ENCODE data around the gene ZNF207.
A peak's percentile ranks its signal among the peaks of the same experiment; 100 is the strongest.
"Not testable (repeated sequence)": the region's sequence is repeated elsewhere in the genome, so short reads cannot be mapped to it uniquely, and the experiment has no call there.

ZNF207 gene

GRCh38 chr17:32388613-32389459 lies 38.9 kb downstream of the ZNF207 start:
- Histone ChIP-seq H3K27me3 (replicated peaks; ENCODE audit: control insufficient read depth, insufficient read depth, low read length) (no peaks in the 10 kb centered on the region), H3K9me3 (ENCODE audit: control insufficient read depth, low read length) (no peaks in the 10 kb centered on the region), H3K36me3 (ENCODE audit: control insufficient read depth, insufficient read depth, low read length, severe bottlenecking) (peaks cover 38% of the 10 kb centered on the region), H3K9ac (ENCODE audit: low read length) (no peak overlapping the region), H3K4me3 (ENCODE audit: low read length) (no peak overlapping the region), H3K4me1 (ENCODE audit: control insufficient read depth, insufficient read depth, low read length) (peaks cover 13% of the 10 kb centered on the region)
- DNase-seq (ENCODE audit: low read depth): peak; percentile 4

GRCh38 chr17:32393904-32394303 lies 43.9 kb downstream of the ZNF207 start:
- Histone ChIP-seq H3K9ac (ENCODE audit: low read length) (no peak overlapping the region), H3K36me3 (ENCODE audit: control insufficient read depth, insufficient read depth, low read length, severe bottlenecking) (peaks cover 14% of the 10 kb centered on the region), H3K27me3 (replicated peaks; ENCODE audit: control insufficient read depth, insufficient read depth, low read length) (no peaks in the 10 kb centered on the region)

GRCh38 chr17:32396343-32396742 lies 46.4 kb downstream of the ZNF207 start:
- Histone ChIP-seq H3K27me3 (replicated peaks; ENCODE audit: control insufficient read depth, insufficient read depth, low read length) (no peaks in the 10 kb centered on the region), H3K4me1 (ENCODE audit: control insufficient read depth, insufficient read depth, low read length) (peaks cover 4% of the 10 kb centered on the region), H3K9ac (ENCODE audit: low read length) (no peak overlapping the region), H3K9me3 (ENCODE audit: control insufficient read depth, low read length) (no peaks in the 10 kb centered on the region), H3K36me3 (ENCODE audit: control insufficient read depth, insufficient read depth, low read length, severe bottlenecking) (peaks cover 6% of the 10 kb centered on the region), H3K4me3 (ENCODE audit: low read length) (no peak overlapping the region)
- no peak for DNase-seq (ENCODE audit: low read depth)

More at GRCh38 chr17:32393904-32394303, 43.9 kb downstream of the ZNF207 start:
- Histone ChIP-seq H3K9me3 (ENCODE audit: control insufficient read depth, low read length) (no peaks in the 10 kb centered on the region), H3K4me1 (ENCODE audit: control insufficient read depth, insufficient read depth, low read length) (peaks cover 4% of the 10 kb centered on the region), H3K4me3 (ENCODE audit: low read length) (no peak overlapping the region)
- no peak for DNase-seq (ENCODE audit: low read depth)

GRCh38 chr17:32398946-32399345 lies 49.0 kb downstream of the ZNF207 start:
- Histone ChIP-seq H3K4me3 (ENCODE audit: low read length) (no peak overlapping the region), H3K27me3 (replicated peaks; ENCODE audit: control insufficient read depth, insufficient read depth, low read length) (no peaks in the 10 kb centered on the region), H3K36me3 (ENCODE audit: control insufficient read depth, insufficient read depth, low read length, severe bottlenecking) (peaks cover 5% of the 10 kb centered on the region), H3K9ac (ENCODE audit: low read length) (no peak overlapping the region), H3K9me3 (ENCODE audit: control insufficient read depth, low read length) (no peaks in the 10 kb centered on the region), H3K4me1 (ENCODE audit: control insufficient read depth, insufficient read depth, low read length) (peaks cover 4% of the 10 kb centered on the region)
- DNase-seq (ENCODE audit: low read depth): no peak

GRCh38 chr17:32410085-32410484 lies 60.1 kb downstream of the ZNF207 start:
- not testable (repeated sequence) for H3K9me3 ChIP-seq (ENCODE audit: control insufficient read depth, low read length); DNase-seq (ENCODE audit: low read depth); H3K9ac ChIP-seq (ENCODE audit: low read length); H3K4me1 ChIP-seq (ENCODE audit: control insufficient read depth, insufficient read depth, low read length); H3K27me3 ChIP-seq (replicated peaks; ENCODE audit: control insufficient read depth, insufficient read depth, low read length); H3K4me3 ChIP-seq (ENCODE audit: low read length)
- peaks cover 26% of the 10 kb centered on the region for H3K36me3 ChIP-seq (ENCODE audit: control insufficient read depth, insufficient read depth, low read length, severe bottlenecking)

GRCh38 chr17:32426894-32427293 lies 76.9 kb downstream of the ZNF207 start:
- Histone ChIP-seq H3K36me3 (ENCODE audit: control insufficient read depth, insufficient read depth, low read length, severe bottlenecking) (no peaks in the 10 kb centered on the region), H3K9me3 (ENCODE audit: control insufficient read depth, low read length) (no peaks in the 10 kb centered on the region), H3K9ac (ENCODE audit: low read length) (no peak overlapping the region), H3K4me1 (ENCODE audit: control insufficient read depth, insufficient read depth, low read length) (no peaks in the 10 kb centered on the region), H3K27me3 (replicated peaks; ENCODE audit: control insufficient read depth, insufficient read depth, low read length) (no peaks in the 10 kb centered on the region), H3K4me3 (ENCODE audit: low read length) (no peak overlapping the region)
- DNase-seq (ENCODE audit: low read depth): no peak

- Histone ChIP-seq H3K36me3 (ENCODE audit: control insufficient read depth, insufficient read depth, low read length, severe bottlenecking) (no peaks in the 10 kb centered on the region), H3K9ac (ENCODE audit: low read length) (no peak overlapping the region), H3K4me1 (ENCODE audit: control insufficient read depth, insufficient read depth, low read length) (no peaks in the 10 kb centered on the region), H3K27me3 (replicated peaks; ENCODE audit: control insufficient read depth, insufficient read depth, low read length) (no peaks in the 10 kb centered on the region), H3K9me3 (ENCODE audit: control insufficient read depth, low read length) (no peaks in the 10 kb centered on the region), H3K4me3 (ENCODE audit: low read length) (no peak overlapping the region)
- DNase-seq (ENCODE audit: low read depth): no peak
Observed at GRCh38 chr17:32429598-32429997, 79.6 kb downstream of the ZNF207 start.
